ENCODE results near the gene ABCD4. TPM values are rescaled to one million over a fixed set of nuclear protein-coding genes. Genes with fewer than 3 reads are reported as not detected.

ABCD4 gene
- total and polyA plus RNA-seq, 2 of the 4 experiments (the other 2 are of a cell fraction), result 12.2 to 20.4 TPM

DNA sequence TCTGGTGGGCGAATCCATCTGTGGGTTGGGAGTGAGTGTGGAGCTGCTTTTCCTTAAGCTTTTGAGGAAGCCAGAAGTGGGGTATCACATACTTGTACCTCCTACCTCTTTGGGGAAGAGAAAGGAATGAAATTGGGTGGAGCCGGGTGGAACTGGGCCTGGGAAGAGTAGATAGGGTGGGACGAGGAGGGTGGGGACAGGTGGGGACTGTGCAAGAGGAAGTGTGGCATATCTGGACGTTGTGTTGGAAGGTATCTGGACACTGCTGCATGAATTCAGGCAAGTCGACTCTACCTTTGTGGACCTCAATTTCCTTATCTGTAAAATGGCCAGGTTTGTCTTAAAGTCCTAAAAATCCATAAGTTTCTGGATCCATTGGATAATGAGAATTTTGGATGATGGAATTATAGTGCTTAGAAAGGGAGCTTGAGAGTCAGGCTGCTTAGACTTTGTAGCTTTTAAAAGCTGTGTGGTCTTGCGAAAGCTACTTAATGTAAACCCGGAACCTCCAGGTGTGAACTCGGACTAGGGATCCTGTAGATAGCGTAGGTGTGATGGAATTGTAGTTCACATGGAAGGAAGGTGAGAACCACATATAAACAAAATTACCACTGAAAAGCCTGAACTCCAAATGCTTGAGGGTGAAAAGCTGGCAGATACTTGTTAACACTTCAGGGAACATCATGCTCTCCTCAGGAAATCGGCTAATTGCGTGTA is 47.6 kb upstream of the ABCD4 start:
- Histone ChIP-seq H3K9me1 (ENCODE audit: insufficient read depth, low read length) (no peaks in the 10 kb centered on the region), H4K20me1 (ENCODE audit: insufficient read depth, low read length) (no peaks in the 10 kb centered on the region), H3K56ac (ENCODE audit: extremely low read depth, insufficient read depth, low read length) (no peak overlapping the region), H4K91ac (ENCODE audit: insufficient read depth, low read depth, low read length) (no peak overlapping the region), H3K18ac (ENCODE audit: low read depth, low read length) (no peak overlapping the region), H3K4me2 (ENCODE audit: low read depth, low read length) (no peak overlapping the region), H3K4me3 (ENCODE audit: insufficient read depth, low read depth, low read length) (no peak overlapping the region), H4K8ac (ENCODE audit: low read depth in 2 of 2, low read length in 2 of 2) (no peak overlapping the region), H3K23ac (ENCODE audit: low read depth, low read length) (no peak overlapping the region), H3K27me3 (ENCODE audit: control insufficient read depth, insufficient read depth, low read length) (peaks cover 59% of the 10 kb centered on the region), H2AK5ac (ENCODE audit: low read depth, low read length) (no peak overlapping the region), H2AK9ac (replicated peaks; ENCODE audit: low read depth, low read length, poor library complexity) (no peak overlapping the region), H3K36me3 (ENCODE audit: control insufficient read depth, insufficient read depth, low read length) (no peaks in the 10 kb centered on the region), H2AFZ (replicated peaks; ENCODE audit: low read length, poor library complexity) (no peak overlapping the region), H2BK20ac (ENCODE audit: low read depth, low read length) (no peak overlapping the region), H2BK120ac (ENCODE audit: low read depth, low read length) (no peak overlapping the region), H3K9ac (ENCODE audit: low read depth, low read length) (no peak overlapping the region), H3K79me1 (ENCODE audit: low read depth in 1 of 2, low read length in 2 of 2) (no peaks in the 10 kb centered on the region), H2BK5ac (ENCODE audit: low read depth, low read length, poor library complexity, severe bottlenecking) (no peak overlapping the region), H4K5ac (ENCODE audit: low read depth, low read length) (no peak overlapping the region), H3K4ac (ENCODE audit: low read depth, low read length) (no peak overlapping the region), H3K4me1 (ENCODE audit: control insufficient read depth, insufficient read depth, low read length) (no peaks in the 10 kb centered on the region), H2BK15ac (ENCODE audit: low read depth, low read length) (no peak overlapping the region), H3K14ac (replicated peaks; ENCODE audit: low read depth, low read length) (no peak overlapping the region), H3K9me3 (ENCODE audit: control insufficient read depth, insufficient read depth, low read length) (no peaks in the 10 kb centered on the region), H3K27ac (ENCODE audit: insufficient read depth, low read length) (no peak overlapping the region)
- BruUV-seq (replicated peaks), result no TSS peak
- ATAC-seq (ENCODE audit: low read depth) (no peak), DNase-seq (no peak)
- intact Hi-C loops (cut with micrococcal nuclease), result no loop called here
- in situ Hi-C loops (cut with MboI; ENCODE audit: low sequenced_read_pairs), result no loop called here
- no peak for TF ChIP-seq BHLHE40 (IDR thresholded peaks at IDR 0.05; ENCODE audit: low read depth, low read length)
- no peak for TF ChIP-seq RFX5 (IDR thresholded peaks at IDR 0.05; ENCODE audit: low read depth, low read length)
- TF ChIP-seq MAFK (IDR thresholded peaks at IDR 0.05; ENCODE audit: low read depth, low read length), result no peak
- no peak for TF ChIP-seq RAD21 (IDR thresholded peaks at IDR 0.05; ENCODE audit: low read length)
- TF ChIP-seq NFE2L2 (IDR thresholded peaks at IDR 0.05; ENCODE audit: low read depth, low read length), result no peak
- no peak for TF ChIP-seq CEBPB (IDR thresholded peaks at IDR 0.05; ENCODE audit: low read depth, low read length)
- TF ChIP-seq MXI1 (IDR thresholded peaks at IDR 0.05; ENCODE audit: borderline replicate concordance, low read depth, low read length), result no peak
- no peak for TF ChIP-seq CHD1 (IDR thresholded peaks at IDR 0.05; ENCODE audit: low read depth, low read length)
- no peak for TF ChIP-seq ELK1 (IDR thresholded peaks at IDR 0.05; ENCODE audit: borderline replicate concordance, low read depth, low read length)
- no peak for TF ChIP-seq RCOR1 (IDR thresholded peaks at IDR 0.05; ENCODE audit: insufficient replicate concordance, low read length)
- no peak for TF ChIP-seq SMC3 (IDR thresholded peaks at IDR 0.05; ENCODE audit: low read depth, low read length)
- no peak for TF ChIP-seq MAZ (IDR thresholded peaks at IDR 0.05; ENCODE audit: borderline replicate concordance, low read depth, low read length)
- no peak for TF ChIP-seq USF2 (IDR thresholded peaks at IDR 0.05; ENCODE audit: low read depth, low read length)
- ChIA-PET CTCF (interaction anchor here (1.3 kb wide), 1 partner anchor 25 kb away, joined by 3 read pairs; no protein-coding TSS in a partner anchor), POLR2A (ENCODE audit: unreplicated experiment) (no interaction called here)
- 0% methylated on average over 1 of the region's 11 CpGs; no CpG with 5 or more reads in 1 of the 2 experiments for WGBS, 2 experiments (ENCODE audit: extremely low coverage in 2 of 2, insufficient read length in 1 of 2)
- dilution Hi-C loops (cut with HindIII; ENCODE audit: low sequenced_read_pairs, unreplicated experiment), result no loop called here

Measured in IMR-90 (cell line).